Posterior vena cava (tissue), 2 donors: ENCODE results near the gene ARHGEF26. TPM values are rescaled to one million over a fixed set of nuclear protein-coding genes. Genes with fewer than 3 reads are reported as not detected.

Experiments
- DNase-seq: peaks from one replicate; pipeline ENCODE4 v3.0.0-alpha.2; 2020; ENCODE audit warnings: low spot score
- intact Hi-C, 2 donors: fragments of 100-400 bp; cut with DNase I; formaldehyde crosslinking; loops; one replicate each; pipeline versions ENCODE4 v1.14.1 to v1.14.2; 2022 to 2023
- total RNA-seq, 2 donors: library from RNA; stranded (reverse); fragmentation: NEBNext Ultra II Directional; extraction: Animal tissue kit (Norgen Biotek cat#: 25700); gene quantifications; one replicate each; pipeline ENCODE4 v1.2.1, GENCODE V29; 2021
- donor health status: DM: yes; HTN: yes; CAD: no.
- donor health status: DM: yes; HTN: yes; CAD: no.

ARHGEF26 gene
- total RNA-seq, 2 donors from 2014 or later = 14.4 to 24.9 TPM

DNA sequence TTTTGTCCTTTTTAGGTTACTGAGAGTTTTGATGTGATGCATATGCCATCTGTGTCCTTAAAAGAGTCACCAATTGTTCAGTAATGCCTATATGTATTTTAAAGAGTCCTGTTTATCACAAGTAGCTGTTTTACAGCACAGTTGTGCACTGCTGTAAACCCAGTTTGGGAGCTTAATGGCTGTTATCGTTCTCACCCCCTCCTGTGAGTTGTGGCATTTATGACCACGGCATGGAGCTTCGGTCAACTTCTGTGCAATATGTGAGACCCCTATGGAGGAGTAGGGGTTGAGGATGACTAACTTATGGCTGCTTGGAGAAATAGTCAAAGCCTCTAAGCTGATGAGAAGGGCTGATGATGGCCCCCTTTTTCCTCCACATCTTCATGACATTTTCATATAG lies 67.2 kb downstream of the ARHGEF26 start:
- intact Hi-C loops = no loop called here

DNA sequence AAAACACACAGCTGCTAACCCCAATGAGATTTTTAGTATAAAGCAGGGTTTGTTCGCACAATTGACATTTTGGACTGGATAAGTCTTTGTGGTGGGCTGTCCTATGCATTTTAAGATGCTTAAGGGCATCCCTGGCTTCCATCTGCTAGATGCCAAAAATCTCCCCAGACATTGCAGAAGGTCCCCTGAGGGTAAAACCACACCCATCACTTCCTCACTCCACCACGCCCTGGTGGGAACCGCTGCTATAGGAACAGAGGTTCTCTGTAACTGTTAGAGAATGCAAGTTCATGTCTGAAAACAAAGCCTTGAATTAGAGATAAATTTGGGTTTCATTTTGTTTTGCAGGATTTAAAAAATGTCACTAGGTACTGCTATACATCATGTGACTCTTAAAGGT lies 67.7 kb downstream of the ARHGEF26 start:
- intact Hi-C loops = no loop called here
- DNase-seq = no peak

More for the DNA sequence above, 67.2 kb downstream of the ARHGEF26 start:
- no peak for DNase-seq

DNA sequence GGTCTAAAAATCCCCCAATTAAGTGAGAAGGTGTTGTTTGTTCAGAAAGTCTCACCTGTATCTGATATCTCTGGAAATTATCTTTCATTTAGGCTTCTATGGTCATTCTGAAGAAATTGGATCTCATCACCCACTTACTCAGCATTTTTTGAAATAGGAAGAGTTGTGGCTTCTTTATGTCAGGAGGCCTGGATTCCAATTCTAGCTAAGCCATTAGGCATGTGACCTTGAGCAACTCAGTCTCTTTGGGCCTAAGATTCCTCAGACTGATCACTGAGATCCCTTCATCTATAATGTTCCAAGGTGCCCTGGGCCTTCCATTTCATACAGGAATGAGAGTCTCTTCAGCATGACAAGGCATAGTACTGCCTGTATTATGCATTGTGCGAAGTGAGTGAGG lies 70.3 kb downstream of the ARHGEF26 start:
- DNase-seq = no peak
- intact Hi-C loops = no loop called here

DNA sequence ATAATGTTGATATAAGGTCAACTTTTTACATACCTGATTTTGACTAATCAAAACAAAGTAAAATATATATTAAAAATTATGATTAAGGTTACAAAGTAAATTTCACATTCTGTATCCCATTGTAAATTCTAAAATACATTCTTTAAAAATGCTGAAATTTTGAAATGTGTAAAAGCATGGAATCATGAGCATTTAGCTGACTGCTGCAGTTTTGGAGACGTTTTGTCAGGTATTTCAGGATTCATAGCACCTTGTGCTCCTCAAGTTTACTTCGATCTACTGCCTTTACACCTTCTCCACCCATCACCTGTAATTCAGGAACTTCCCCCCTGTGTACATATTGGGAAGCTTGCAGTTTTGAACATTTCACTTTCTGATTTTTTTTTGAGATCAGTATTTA lies 71.0 kb downstream of the ARHGEF26 start:
- DNase-seq = no peak
- intact Hi-C loops = no loop called here

- DNase-seq = no peak
- intact Hi-C loops = no loop called here
Measured at GRCh38 chr3:154193000-154193615, 71.9 kb downstream of the ARHGEF26 start.

DNA sequence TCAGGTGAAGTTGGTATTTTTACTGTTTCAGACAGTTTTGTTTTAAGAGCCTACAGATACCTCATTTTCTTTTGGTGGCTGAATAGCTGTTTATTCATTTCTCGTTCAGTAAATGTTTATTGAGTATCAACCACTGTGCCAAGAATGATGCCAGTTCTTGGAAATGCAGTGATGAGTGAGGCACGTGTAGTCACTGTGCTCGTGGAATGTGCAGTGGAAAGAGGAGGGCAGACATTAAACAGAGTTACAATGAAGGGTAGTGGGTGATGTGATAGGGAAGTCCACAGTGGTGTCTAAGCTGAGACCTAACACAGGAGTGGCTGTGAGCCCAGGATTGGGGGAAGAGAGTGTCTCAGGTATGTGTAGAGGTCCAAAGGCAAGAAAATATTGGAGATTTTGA lies 73.7 kb downstream of the ARHGEF26 start:
- intact Hi-C loops = no loop called here

DNA sequence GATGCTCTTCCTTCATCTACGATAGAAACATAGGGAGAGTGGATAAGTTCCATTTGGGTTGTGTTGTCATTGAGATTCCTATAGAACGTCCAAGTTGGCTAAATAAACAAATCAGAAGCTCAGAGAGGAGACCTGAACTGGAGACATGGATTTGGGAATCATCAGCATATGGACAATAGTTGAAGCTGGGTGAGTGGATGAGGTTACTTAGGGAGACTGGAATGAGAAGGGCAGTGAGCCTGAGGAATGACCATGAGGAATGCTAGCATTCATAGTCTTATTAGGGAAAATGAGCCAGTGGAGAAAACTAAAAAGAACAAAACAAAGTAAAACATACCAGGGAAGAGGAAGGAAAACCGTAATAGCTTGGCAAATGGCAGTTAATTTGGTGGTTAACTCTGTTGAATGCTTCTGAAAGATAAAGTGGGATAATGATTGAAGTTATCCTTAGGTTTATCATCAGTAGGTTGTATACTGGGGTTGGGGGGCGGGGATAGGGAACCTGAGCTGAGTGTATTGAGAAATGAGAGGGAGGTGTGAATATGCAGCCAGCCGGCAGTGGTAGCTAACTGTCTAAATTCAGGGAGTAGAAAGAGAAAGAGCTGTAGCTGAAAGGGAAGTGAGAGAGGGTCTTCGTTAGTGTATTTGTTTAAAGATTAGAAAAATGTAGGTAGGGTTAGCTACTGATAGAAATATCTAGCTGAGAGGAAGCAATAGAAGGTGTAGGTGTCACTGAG lies 74.6 kb downstream of the ARHGEF26 start:
- intact Hi-C loops = no loop called here
- DNase-seq = no peak

More for the DNA sequence above, 73.7 kb downstream of the ARHGEF26 start:
- no peak for DNase-seq

DNA sequence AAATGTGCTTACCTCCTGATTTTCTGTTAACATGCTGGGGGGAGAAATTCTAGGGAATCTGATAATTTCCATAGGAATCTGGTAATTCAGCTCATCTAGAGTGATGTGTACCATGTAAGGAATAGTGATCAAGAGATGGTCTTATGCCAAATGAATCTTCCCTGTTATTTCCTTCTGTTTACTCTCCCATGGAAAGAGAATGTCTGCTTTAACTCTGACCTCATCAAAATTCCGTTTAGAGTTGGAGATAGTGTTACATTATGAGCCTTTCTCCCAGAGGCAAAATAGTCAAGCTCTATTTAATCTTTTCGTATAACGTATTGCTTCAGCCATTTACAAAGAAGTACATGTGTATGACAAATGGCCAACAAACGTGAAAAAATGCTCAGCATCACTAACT lies 76.6 kb downstream of the ARHGEF26 start:
- intact Hi-C loops = no loop called here
- no peak for DNase-seq

DNA sequence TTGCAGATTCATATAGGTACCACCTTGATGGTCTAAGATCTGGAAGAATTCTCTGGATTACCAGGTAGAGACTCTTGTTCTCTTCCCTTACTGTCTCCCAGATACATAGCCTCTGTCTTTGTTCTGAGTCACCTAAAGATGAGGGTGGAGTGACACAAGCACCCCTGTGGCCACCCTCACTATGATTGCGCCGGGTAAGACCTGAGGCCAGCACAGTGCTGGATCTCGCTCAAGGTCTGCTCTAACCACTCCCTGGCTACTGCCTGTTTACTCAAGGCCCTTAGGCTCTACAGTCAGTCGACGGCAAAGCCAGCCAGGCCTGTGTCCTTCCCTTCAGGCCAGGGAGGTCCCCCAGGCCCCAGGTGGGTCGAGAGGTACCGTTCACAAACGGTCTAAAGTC lies 88.3 kb downstream of the ARHGEF26 start:
- intact Hi-C loops = no loop called here
- no peak for DNase-seq

- intact Hi-C loops = no loop called here
- DNase-seq = no peak
Measured at GRCh38 chr3:154210986-154211385, 89.8 kb downstream of the ARHGEF26 start.

DNA sequence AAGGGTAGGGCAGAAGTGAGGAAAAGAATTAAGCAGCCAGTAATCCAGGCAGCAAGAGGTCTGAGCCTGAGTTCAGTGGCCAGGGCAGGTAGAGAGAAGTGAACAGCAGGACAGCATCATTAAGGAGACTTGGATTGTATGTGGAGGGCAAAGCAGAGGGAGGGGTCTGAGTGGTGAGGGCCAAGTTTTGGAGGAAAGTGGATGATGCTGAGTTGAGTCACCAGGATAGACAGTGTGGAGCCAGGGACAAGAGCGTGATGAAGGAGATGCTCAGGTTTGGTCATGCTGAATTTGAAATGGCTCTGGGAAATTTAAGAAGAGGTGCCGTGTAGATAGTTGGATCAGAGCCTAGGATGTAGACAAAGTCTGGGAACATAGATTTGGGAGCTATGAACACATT lies 93.1 kb downstream of the ARHGEF26 start:
- intact Hi-C loops = no loop called here
- no peak for DNase-seq

DNA sequence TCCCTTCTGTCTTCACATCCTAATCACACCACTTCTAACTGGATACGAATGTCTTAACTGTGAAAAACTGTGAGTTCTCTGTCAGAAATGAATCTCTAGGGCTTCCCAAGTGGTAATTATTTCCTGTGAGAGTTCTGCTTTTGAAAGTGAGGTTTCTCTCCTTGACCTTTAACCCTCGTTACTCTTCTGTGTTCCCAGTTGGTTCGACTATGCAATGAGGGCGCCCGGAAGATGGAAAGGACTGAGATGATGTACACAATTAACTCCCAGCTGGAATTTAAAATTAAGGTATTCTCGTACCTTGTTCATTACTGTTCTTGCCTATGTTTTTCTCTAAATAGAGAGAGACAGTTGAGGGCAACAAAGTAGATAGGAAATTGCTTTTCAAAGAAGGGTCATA lies 96.5 kb downstream of the ARHGEF26 start:
- no peak for DNase-seq
- intact Hi-C loops = no loop called here

DNA sequence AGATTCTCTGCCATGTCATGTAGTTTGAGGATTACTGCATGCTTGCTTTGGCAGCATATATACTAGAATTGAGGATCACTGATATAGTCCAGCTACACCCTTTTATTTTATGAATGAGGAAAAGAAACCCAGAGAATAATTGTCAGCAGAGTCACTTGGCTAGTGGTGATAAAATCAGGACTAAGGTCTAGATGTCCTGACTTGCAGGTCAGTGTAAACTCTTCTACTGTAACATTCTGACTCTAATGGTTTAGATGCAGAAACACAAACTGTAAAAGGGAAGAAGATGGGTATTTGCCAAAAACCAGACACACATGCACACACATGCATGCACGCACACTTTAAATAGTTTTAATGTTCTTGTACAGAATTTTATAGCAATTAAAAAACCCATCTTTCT lies 97.5 kb downstream of the ARHGEF26 start:
- intact Hi-C loops = no loop called here
- no peak for DNase-seq

GRCh38 chr3:154220462-154220861 lies 99.3 kb downstream of the ARHGEF26 start:
- intact Hi-C loops = no loop called here
- DNase-seq = no peak

- intact Hi-C loops = no loop called here
- no peak for DNase-seq
Measured at GRCh38 chr3:154223519-154223918, 102.3 kb downstream of the ARHGEF26 start.

- DNase-seq = no peak
- intact Hi-C loops = no loop called here
Measured at GRCh38 chr3:154224366-154224765, 103.2 kb downstream of the ARHGEF26 start.

DNA sequence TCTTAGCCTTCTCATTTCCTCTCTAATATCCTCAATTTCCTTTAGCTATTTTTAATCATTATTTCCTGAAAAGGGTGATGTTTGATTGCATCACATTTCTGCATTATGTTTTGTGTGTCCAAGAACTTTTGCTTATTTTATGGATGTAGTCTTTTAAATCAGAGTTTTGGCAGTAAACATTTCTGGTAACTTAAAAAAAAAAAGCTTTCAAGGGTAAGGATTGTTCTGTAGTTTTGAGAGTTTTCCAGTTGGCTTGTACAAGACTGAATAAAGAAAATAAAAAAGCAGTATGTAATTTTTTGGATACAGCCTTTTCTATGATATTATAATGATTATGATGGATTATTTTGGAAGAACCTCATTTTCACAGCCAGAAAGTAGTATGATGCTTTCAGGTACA lies 103.7 kb downstream of the ARHGEF26 start:
- intact Hi-C loops = no loop called here
- no peak for DNase-seq

- intact Hi-C loops = no loop called here
- DNase-seq = no peak
Measured at GRCh38 chr3:154225536-154225935, 104.3 kb downstream of the ARHGEF26 start.

- intact Hi-C loops = no loop called here
- no peak for DNase-seq
Measured at GRCh38 chr3:154227531-154227930, 106.3 kb downstream of the ARHGEF26 start.

DNA sequence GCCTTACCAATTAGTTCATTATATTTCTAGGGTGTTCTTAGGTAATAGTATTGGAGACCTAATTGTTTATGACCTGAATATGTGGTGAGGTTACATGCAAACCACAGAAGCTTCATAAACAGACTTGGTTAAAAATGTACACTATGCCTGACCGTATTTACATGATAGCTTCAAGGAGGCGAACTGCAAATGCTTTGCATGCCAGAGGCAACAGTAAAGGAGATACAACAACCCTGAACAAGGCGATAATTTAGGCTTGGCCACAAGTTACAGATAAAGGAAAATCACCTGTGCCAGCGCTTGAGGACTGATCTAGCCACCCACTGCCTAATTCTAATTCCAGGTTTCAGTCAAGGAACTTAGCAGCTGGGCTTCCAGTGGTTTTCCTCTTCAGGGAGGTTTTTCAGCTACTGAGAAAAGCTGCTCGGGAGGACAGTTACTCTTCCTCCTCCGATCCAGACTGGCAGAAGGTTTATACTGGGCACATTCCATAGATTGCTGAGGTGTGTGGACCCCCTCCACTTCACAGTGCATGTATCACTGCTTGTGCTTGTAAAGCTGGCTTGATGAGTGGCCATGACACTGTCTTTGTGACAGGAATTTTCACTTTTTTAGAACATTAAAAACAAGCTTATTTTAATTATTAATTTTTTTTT lies 107.5 kb downstream of the ARHGEF26 start:
- intact Hi-C loops = no loop called here
- DNase-seq = no peak

- intact Hi-C loops = no loop called here
Measured at GRCh38 chr3:154229217-154229590, 108.0 kb downstream of the ARHGEF26 start.

More at GRCh38 chr3:154229217-154229590, 108.0 kb downstream of the ARHGEF26 start:
- DNase-seq = no peak
